ENCODE data around the gene PIGP.
"Not testable (repeated sequence)": the region's sequence is repeated elsewhere in the genome, so short reads cannot be mapped to it uniquely, and the experiment has no call there.

The PIGP gene

DNA sequence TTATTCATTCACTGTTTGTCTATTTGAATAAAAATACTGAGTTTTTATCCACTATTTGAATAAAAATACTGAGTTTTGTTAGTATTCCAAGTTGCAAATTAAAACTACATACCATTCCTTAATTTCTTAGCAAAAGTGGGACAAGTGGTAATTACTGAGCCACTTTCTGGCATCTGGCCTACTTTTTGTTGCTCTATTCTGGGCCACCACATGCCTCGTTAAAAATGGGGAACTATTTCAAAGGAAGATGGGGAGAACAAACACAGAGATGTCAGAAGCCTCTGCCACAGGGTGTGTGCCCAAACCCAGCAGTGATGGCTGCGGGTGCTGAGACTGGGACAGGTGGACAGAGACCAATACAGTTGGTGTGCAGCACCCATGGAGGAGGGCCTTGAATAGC, 14.6 kb downstream of the PIGP start:
- Histone ChIP-seq H3K9ac (ENCODE audit: low read depth, low read length) (no peak overlapping the region), H3K9me3 (ENCODE audit: insufficient read depth, low read length, severe bottlenecking) (no peaks in the 10 kb centered on the region), H3K36me3 (ENCODE audit: insufficient read depth, low read length) (no peaks in the 10 kb centered on the region), H3K4me1 (ENCODE audit: insufficient read depth, low read length) (no peaks in the 10 kb centered on the region), H3K27ac (ENCODE audit: low read length) (no peak overlapping the region), H3K79me2 (ENCODE audit: insufficient read depth, low read length) (no peaks in the 10 kb centered on the region), H4K20me1 (ENCODE audit: insufficient read depth, low read length) (no peaks in the 10 kb centered on the region), H2AFZ (ENCODE audit: low read depth, low read length) (no peak overlapping the region), H3K4me2 (ENCODE audit: insufficient read depth, low read length) (no peak overlapping the region), H3K4me3 (ENCODE audit: low read depth in 1 of 2, low read length in 2 of 2) (no peak overlapping the region), H3K27me3 (ENCODE audit: insufficient read depth, low read length, poor library complexity) (no peaks in the 10 kb centered on the region)
- TF ChIP-seq, protein P1, sequence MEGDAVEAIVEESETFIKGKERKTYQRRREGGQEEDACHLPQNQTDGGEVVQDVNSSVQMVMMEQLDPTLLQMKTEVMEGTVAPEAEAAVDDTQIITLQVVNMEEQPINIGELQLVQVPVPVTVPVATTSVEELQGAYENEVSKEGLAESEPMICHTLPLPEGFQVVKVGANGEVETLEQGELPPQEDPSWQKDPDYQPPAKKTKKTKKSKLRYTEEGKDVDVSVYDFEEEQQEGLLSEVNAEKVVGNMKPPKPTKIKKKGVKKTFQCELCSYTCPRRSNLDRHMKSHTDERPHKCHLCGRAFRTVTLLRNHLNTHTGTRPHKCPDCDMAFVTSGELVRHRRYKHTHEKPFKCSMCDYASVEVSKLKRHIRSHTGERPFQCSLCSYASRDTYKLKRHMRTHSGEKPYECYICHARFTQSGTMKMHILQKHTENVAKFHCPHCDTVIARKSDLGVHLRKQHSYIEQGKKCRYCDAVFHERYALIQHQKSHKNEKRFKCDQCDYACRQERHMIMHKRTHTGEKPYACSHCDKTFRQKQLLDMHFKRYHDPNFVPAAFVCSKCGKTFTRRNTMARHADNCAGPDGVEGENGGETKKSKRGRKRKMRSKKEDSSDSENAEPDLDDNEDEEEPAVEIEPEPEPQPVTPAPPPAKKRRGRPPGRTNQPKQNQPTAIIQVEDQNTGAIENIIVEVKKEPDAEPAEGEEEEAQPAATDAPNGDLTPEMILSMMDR (IDR thresholded peaks at IDR 0.05; ENCODE audit: borderline replicate concordance, extremely low read depth, low read length, poor library complexity, severe bottlenecking), result no peak
- TF ChIP-seq EZH2 (IDR thresholded peaks at IDR 0.05; ENCODE audit: borderline replicate concordance, low read depth, low read length, severe bottlenecking), result no peak
- ATAC-seq (ENCODE audit: insufficient read depth, low read depth) (no peak), DNase-seq (no peak)

GRCh38 chr21:37057614-37058013, 15.3 kb downstream of the PIGP start:
- Histone ChIP-seq H3K27me3 (ENCODE audit: insufficient read depth, low read length, poor library complexity) (no peaks in the 10 kb centered on the region), H3K4me1 (ENCODE audit: insufficient read depth, low read length) (no peaks in the 10 kb centered on the region), H3K4me3 (ENCODE audit: low read depth in 1 of 2, low read length in 2 of 2) (no peak overlapping the region), H3K36me3 (ENCODE audit: insufficient read depth, low read length) (no peaks in the 10 kb centered on the region), H4K20me1 (ENCODE audit: insufficient read depth, low read length) (no peaks in the 10 kb centered on the region), H3K79me2 (ENCODE audit: insufficient read depth, low read length) (no peaks in the 10 kb centered on the region), H3K9me3 (ENCODE audit: insufficient read depth, low read length, severe bottlenecking) (no peaks in the 10 kb centered on the region), H3K27ac (ENCODE audit: low read length) (no peak overlapping the region), H3K9ac (ENCODE audit: low read depth, low read length) (no peak overlapping the region), H3K4me2 (ENCODE audit: insufficient read depth, low read length) (no peak overlapping the region), H2AFZ (ENCODE audit: low read depth, low read length) (no peak overlapping the region)
- ATAC-seq (ENCODE audit: insufficient read depth, low read depth) (no peak), DNase-seq (no peak)
- TF ChIP-seq, protein P1 (IDR thresholded peaks at IDR 0.05; ENCODE audit: borderline replicate concordance, extremely low read depth, low read length, poor library complexity, severe bottlenecking), result no peak
- no peak for TF ChIP-seq EZH2 (IDR thresholded peaks at IDR 0.05; ENCODE audit: borderline replicate concordance, low read depth, low read length, severe bottlenecking)

- H3K79me2 ChIP-seq (ENCODE audit: insufficient read depth, low read length), result no peaks in the 10 kb centered on the region
- H3K4me3 ChIP-seq (ENCODE audit: low read depth in 1 of 2, low read length in 2 of 2), result no peak overlapping the region
Measured at GRCh38 chr21:37055271-37055855, 17.5 kb downstream of the PIGP start.

DNA sequence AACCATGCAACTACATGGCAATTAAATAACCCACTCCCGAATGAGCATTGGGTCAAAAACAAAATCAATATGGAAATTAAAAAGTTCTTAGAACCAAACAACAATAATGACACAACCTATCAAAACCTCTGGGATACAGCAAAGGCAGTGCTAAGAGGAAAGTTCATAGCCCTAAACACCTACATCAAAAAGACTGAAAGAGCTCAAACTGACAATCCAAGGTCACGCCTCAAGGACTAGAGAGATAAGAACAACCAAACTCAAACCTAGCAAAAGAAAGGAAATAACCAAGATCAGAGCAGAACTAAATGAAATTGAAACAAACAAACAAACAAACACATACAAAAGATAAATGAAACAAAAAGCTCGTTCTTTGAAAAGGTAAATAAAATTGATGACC, 23.1 kb downstream of the PIGP start:
- peaks cover 11% of the 10 kb centered on the region for H3K4me1 ChIP-seq (ENCODE audit: insufficient read depth, low read length)
- H3K36me3 ChIP-seq (ENCODE audit: insufficient read depth, low read length); H3K79me2 ChIP-seq (ENCODE audit: insufficient read depth, low read length); H3K4me3 ChIP-seq (ENCODE audit: low read depth in 1 of 2, low read length in 2 of 2); H3K9ac ChIP-seq (ENCODE audit: low read depth, low read length); H3K27me3 ChIP-seq (ENCODE audit: insufficient read depth, low read length, poor library complexity); H3K4me2 ChIP-seq (ENCODE audit: insufficient read depth, low read length); H3K27ac ChIP-seq (ENCODE audit: low read length); H2AFZ ChIP-seq (ENCODE audit: low read depth, low read length); H4K20me1 ChIP-seq (ENCODE audit: insufficient read depth, low read length); ATAC-seq (ENCODE audit: insufficient read depth, low read depth); H3K9me3 ChIP-seq (ENCODE audit: insufficient read depth, low read length, severe bottlenecking); DNase-seq: not testable (repeated sequence)

More at GRCh38 chr21:37055271-37055855, 17.5 kb downstream of the PIGP start:
- Histone ChIP-seq H3K9ac (ENCODE audit: low read depth, low read length) (no peak overlapping the region), H3K4me1 (ENCODE audit: insufficient read depth, low read length) (no peaks in the 10 kb centered on the region), H3K27me3 (ENCODE audit: insufficient read depth, low read length, poor library complexity) (no peaks in the 10 kb centered on the region), H3K4me2 (ENCODE audit: insufficient read depth, low read length) (no peak overlapping the region), H3K27ac (ENCODE audit: low read length) (no peak overlapping the region), H2AFZ (ENCODE audit: low read depth, low read length) (no peak overlapping the region), H3K36me3 (ENCODE audit: insufficient read depth, low read length) (no peaks in the 10 kb centered on the region), H3K9me3 (ENCODE audit: insufficient read depth, low read length, severe bottlenecking) (no peaks in the 10 kb centered on the region), H4K20me1 (ENCODE audit: insufficient read depth, low read length) (no peaks in the 10 kb centered on the region)
- DNase-seq (no peak), ATAC-seq (ENCODE audit: insufficient read depth, low read depth) (no peak)
- TF ChIP-seq, protein P1 (IDR thresholded peaks at IDR 0.05; ENCODE audit: borderline replicate concordance, extremely low read depth, low read length, poor library complexity, severe bottlenecking), result no peak
- no peak for TF ChIP-seq EZH2 (IDR thresholded peaks at IDR 0.05; ENCODE audit: borderline replicate concordance, low read depth, low read length, severe bottlenecking)
